ENCODE measurements around the gene TRIP4. TPM values are rescaled to one million over a fixed set of nuclear protein-coding genes. Genes with fewer than 3 reads are reported as not detected.

The TRIP4 gene
- total RNA-seq, 1 experiment from 2014 or later, result 18.3 TPM

DNA sequence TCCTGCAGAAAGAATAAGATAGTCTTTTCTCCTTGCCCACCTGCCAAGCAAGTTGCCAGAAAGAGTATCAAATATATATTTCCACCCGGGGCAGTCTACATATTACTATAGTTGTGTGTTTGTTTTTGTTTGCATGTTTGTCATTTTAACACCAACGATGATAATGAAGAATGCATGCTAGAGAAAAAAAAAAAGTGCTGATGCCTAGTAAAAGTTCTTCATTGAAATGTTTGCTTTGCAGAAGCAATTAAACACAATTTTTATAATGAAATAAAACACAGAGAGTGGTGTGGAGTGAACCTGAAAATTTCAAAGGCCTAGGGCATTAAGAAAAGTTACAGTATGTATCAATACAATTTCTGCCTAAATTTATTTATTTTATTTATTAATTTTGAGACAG, 3.9 kb upstream of the TRIP4 start:
- CTCF ChIA-PET, result no interaction called here
- no peak overlapping the region for H3K4me3 ChIP-seq (replicated peaks in 1 of 2; ENCODE audit: low read depth in 1 of 2, low read length in 2 of 2)
- intact Hi-C loops (cut with micrococcal nuclease), result no loop called here
- peaks cover 0 to 8% of the 10 kb centered on the region in 2 experiments; a peak in 1 of 4 replicates for H3K36me3 ChIP-seq (ENCODE audit: control insufficient read depth in 1 of 2, insufficient read depth in 2 of 2, low read length in 2 of 2)
- H3K9me3 ChIP-seq (ENCODE audit: control insufficient read depth in 1 of 2, insufficient read depth in 1 of 2, low read depth in 1 of 2, low read length in 2 of 2), result 0 out of 4 replicates have a peak, but pooled peaks cover 0 to 3% of the 10 kb centered on the region in 2 experiments
- ATAC-seq, result no peak
- H4K20me1 ChIP-seq (ENCODE audit: insufficient read depth), result no peaks in the 10 kb centered on the region
- RAD21 ChIA-PET (ENCODE audit: low non-redundant PET in 1 of 2, low total read pairs in 2 of 2, uncharacterized antibody in 2 of 2, unreplicated experiment in 2 of 2), result no interaction called here
- H3K27me3 ChIP-seq (ENCODE audit: insufficient read depth, low read length), result no peaks in the 10 kb centered on the region
- H3K9me2 ChIP-seq (ENCODE audit: insufficient read depth), result no peaks in the 10 kb centered on the region
- peaks cover 12 to 33% of the 10 kb centered on the region in 2 experiments for H3K4me1 ChIP-seq (ENCODE audit: control insufficient read depth in 1 of 2, insufficient read depth in 2 of 2, low read length in 2 of 2)
- H3K27ac ChIP-seq (ENCODE audit: low read depth, low read length), result no peak overlapping the region
- no peak for TF ChIP-seq TCF7L2 (IDR thresholded peaks at IDR 0.05; ENCODE audit: borderline replicate concordance, extremely low read depth, insufficient read depth, insufficient read length)
- TF ChIP-seq ZNF274 (IDR thresholded peaks at IDR 0.05; ENCODE audit: low read depth, low read length), result no peak
- TF ChIP-seq YY1 (IDR thresholded peaks at IDR 0.05; ENCODE audit: extremely low read depth, insufficient replicate concordance, low read depth, low read length), result no peak
- TF ChIP-seq, protein P1, sequence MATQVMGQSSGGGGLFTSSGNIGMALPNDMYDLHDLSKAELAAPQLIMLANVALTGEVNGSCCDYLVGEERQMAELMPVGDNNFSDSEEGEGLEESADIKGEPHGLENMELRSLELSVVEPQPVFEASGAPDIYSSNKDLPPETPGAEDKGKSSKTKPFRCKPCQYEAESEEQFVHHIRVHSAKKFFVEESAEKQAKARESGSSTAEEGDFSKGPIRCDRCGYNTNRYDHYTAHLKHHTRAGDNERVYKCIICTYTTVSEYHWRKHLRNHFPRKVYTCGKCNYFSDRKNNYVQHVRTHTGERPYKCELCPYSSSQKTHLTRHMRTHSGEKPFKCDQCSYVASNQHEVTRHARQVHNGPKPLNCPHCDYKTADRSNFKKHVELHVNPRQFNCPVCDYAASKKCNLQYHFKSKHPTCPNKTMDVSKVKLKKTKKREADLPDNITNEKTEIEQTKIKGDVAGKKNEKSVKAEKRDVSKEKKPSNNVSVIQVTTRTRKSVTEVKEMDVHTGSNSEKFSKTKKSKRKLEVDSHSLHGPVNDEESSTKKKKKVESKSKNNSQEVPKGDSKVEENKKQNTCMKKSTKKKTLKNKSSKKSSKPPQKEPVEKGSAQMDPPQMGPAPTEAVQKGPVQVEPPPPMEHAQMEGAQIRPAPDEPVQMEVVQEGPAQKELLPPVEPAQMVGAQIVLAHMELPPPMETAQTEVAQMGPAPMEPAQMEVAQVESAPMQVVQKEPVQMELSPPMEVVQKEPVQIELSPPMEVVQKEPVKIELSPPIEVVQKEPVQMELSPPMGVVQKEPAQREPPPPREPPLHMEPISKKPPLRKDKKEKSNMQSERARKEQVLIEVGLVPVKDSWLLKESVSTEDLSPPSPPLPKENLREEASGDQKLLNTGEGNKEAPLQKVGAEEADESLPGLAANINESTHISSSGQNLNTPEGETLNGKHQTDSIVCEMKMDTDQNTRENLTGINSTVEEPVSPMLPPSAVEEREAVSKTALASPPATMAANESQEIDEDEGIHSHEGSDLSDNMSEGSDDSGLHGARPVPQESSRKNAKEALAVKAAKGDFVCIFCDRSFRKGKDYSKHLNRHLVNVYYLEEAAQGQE (IDR thresholded peaks at IDR 0.05; ENCODE audit: low read depth), result no peak
- no peak for TF ChIP-seq SRF (IDR thresholded peaks at IDR 0.05; ENCODE audit: low read depth)
- TF ChIP-seq, protein P2, sequence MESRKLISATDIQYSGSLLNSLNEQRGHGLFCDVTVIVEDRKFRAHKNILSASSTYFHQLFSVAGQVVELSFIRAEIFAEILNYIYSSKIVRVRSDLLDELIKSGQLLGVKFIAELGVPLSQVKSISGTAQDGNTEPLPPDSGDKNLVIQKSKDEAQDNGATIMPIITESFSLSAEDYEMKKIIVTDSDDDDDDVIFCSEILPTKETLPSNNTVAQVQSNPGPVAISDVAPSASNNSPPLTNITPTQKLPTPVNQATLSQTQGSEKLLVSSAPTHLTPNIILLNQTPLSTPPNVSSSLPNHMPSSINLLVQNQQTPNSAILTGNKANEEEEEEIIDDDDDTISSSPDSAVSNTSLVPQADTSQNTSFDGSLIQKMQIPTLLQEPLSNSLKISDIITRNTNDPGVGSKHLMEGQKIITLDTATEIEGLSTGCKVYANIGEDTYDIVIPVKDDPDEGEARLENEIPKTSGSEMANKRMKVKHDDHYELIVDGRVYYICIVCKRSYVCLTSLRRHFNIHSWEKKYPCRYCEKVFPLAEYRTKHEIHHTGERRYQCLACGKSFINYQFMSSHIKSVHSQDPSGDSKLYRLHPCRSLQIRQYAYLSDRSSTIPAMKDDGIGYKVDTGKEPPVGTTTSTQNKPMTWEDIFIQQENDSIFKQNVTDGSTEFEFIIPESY (IDR thresholded peaks at IDR 0.05; ENCODE audit: extremely low read depth, insufficient replicate concordance, low read length), result no peak
- TF ChIP-seq CEBPB (IDR thresholded peaks at IDR 0.05; ENCODE audit: low read depth), result no peak
- no peak for TF ChIP-seq EGR1 (IDR thresholded peaks at IDR 0.05; ENCODE audit: low read depth)
- no peak for DNase-seq (ENCODE audit: low read depth, low spot score)
- no peak overlapping the region for H2AFZ ChIP-seq (ENCODE audit: low read depth, low read length, poor library complexity, severe bottlenecking)
- H3K9ac ChIP-seq (ENCODE audit: low read length), result no peak overlapping the region
- no peak overlapping the region for H3K4me2 ChIP-seq (ENCODE audit: low read length)
- BruUV-seq (replicated peaks), result no TSS peak
- peaks cover 30% of the 10 kb centered on the region for H3K79me2 ChIP-seq (ENCODE audit: insufficient read depth, low read length)
- POLR2A ChIA-PET, result no interaction called here

All from HCT116 (cell line).